LNCaP clone FGC (cell line): ENCODE data around the gene ALMS1.
"Not testable (repeated sequence)": the region's sequence is repeated elsewhere in the genome, so short reads cannot be mapped to it uniquely, and the experiment has no call there.

Experiments
- DNase-seq: peaks from one replicate; pipeline ENCODE4 v3.0.0-alpha.2; 2011; ENCODE audit warnings: low read depth
- H3K4me3 ChIP-seq: 2 replicates; pipeline ENCODE4 v1.5.1; 2011; ENCODE audit warnings: mild to moderate bottlenecking, low read depth, low read length, control low read depth
- TF ChIP-seq, protein P1 (sequence below): IDR thresholded peaks from 2 replicates; pipeline ENCODE4 v1.5.1; 2012; ENCODE audit warnings: mild to moderate bottlenecking; ENCODE audit not compliant: control insufficient read depth, insufficient read depth; ENCODE audit errors: extremely low read depth

ALMS1 gene, protein sequence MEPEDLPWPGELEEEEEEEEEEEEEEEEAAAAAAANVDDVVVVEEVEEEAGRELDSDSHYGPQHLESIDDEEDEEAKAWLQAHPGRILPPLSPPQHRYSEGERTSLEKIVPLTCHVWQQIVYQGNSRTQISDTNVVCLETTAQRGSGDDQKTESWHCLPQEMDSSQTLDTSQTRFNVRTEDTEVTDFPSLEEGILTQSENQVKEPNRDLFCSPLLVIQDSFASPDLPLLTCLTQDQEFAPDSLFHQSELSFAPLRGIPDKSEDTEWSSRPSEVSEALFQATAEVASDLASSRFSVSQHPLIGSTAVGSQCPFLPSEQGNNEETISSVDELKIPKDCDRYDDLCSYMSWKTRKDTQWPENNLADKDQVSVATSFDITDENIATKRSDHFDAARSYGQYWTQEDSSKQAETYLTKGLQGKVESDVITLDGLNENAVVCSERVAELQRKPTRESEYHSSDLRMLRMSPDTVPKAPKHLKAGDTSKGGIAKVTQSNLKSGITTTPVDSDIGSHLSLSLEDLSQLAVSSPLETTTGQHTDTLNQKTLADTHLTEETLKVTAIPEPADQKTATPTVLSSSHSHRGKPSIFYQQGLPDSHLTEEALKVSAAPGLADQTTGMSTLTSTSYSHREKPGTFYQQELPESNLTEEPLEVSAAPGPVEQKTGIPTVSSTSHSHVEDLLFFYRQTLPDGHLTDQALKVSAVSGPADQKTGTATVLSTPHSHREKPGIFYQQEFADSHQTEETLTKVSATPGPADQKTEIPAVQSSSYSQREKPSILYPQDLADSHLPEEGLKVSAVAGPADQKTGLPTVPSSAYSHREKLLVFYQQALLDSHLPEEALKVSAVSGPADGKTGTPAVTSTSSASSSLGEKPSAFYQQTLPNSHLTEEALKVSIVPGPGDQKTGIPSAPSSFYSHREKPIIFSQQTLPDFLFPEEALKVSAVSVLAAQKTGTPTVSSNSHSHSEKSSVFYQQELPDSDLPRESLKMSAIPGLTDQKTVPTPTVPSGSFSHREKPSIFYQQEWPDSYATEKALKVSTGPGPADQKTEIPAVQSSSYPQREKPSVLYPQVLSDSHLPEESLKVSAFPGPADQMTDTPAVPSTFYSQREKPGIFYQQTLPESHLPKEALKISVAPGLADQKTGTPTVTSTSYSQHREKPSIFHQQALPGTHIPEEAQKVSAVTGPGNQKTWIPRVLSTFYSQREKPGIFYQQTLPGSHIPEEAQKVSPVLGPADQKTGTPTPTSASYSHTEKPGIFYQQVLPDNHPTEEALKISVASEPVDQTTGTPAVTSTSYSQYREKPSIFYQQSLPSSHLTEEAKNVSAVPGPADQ (N-terminal part only)

DNA sequence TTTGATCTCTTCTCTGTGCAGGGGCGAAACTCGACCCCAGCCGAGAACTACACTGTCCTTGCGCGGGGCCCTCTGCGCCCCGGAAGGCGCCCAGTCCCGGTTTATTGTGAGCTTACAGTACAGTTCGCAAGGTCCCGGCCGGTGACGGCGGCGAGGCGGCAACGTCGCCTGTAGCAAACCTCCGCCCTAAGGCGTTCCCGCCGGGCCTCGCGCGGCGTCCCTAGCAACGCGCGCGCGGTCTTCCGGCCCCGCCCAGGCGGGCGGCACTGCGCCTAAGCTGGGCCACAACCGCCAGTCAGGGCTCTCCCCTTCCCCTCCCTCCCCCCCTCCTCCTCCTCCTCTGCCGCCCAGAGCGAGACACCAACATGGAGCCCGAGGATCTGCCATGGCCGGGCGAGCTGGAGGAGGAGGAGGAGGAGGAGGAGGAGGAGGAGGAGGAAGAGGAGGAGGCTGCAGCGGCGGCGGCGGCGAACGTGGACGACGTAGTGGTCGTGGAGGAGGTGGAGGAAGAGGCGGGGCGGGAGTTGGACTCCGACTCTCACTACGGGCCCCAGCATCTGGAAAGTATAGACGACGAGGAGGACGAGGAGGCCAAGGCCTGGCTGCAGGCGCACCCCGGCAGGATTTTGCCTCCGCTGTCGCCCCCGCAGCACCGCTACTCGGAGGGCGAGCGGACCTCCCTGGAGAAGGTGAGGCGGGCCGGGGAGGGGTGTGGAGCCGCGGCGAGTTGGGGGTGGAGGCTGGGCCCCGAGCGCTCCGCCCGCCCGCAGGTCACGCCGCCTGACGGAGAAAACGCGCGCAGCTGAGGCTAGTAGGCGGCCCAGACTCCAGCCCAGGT is at the start of gene ALMS1:
Gene ALMS1, plus strand, starts transcription at position 333 of the 838 bp plus-strand sequence. Its CDS starts 33 bp downstream, at position 366.
- H3K4me3 ChIP-seq: peak within 1 kb of the TSS; percentile 81
- TF ChIP-seq, protein P1, sequence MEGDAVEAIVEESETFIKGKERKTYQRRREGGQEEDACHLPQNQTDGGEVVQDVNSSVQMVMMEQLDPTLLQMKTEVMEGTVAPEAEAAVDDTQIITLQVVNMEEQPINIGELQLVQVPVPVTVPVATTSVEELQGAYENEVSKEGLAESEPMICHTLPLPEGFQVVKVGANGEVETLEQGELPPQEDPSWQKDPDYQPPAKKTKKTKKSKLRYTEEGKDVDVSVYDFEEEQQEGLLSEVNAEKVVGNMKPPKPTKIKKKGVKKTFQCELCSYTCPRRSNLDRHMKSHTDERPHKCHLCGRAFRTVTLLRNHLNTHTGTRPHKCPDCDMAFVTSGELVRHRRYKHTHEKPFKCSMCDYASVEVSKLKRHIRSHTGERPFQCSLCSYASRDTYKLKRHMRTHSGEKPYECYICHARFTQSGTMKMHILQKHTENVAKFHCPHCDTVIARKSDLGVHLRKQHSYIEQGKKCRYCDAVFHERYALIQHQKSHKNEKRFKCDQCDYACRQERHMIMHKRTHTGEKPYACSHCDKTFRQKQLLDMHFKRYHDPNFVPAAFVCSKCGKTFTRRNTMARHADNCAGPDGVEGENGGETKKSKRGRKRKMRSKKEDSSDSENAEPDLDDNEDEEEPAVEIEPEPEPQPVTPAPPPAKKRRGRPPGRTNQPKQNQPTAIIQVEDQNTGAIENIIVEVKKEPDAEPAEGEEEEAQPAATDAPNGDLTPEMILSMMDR: peak; percentile 16; the same call in 1 of the 2 replicates
- peak; percentile 48 for DNase-seq

DNA sequence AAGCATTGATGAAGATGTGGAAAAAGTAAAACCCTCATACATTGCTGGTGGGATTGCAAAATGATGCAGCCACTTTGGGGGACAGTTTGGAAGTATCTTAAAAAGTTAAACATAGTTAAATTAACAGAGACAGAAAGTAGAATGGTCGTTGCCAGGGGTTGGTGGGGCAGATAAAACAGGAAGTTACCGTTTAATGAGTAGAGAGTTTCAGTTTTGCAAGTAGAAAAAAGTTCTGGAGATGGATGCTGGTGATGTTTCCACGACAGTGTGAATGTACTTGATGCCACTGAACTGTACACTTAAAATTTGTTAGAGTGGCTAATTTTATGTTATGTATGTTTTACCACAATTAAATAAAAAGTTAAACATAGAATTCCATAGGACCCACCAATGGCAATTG is 47.8 kb upstream of the ALMS1 start:
- TF ChIP-seq, protein P1: no peak
- H3K4me3 ChIP-seq: no peak overlapping the region
- no peak for DNase-seq

DNA sequence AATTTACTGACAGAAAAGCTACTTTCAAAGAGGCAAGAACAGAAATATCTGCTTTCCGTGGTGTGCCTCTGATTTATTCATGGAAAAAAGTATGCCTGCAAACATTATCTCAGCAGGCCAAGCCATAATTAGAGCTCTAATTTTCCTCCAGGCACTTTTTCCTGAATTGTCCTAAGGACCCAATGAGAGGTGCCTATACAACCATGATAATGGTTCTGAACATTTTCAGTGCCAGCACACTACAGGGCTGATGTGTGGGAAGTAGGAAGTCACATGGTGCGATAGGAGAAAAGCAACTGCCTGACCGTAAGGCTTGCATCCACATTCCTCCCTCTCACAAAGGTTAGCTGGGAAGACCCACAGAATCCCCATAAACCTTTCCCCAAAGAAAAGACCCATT is 46.4 kb upstream of the ALMS1 start:
- TF ChIP-seq, protein P1: no peak
- no peak overlapping the region for H3K4me3 ChIP-seq
- DNase-seq: no peak

DNA sequence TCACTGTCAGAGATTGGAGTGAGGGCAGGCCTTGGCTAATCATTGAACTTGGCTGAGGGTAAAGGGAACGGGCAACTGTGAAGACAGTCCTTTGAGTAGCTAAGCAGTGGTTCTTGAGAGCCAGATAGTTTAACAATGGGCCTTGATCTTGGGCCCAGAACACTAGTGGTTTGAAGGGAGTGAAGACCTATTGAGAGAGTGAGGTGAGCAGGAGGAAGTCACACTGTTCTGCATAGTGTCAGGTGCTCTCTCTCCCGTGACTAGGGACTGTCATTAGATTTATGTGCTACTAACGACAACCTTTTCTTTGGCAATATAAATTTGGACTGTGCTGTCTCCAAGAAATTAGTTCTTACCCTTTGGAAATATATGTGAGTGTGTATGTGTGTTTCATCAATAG is 44.6 kb upstream of the ALMS1 start:
- H3K4me3 ChIP-seq: no peak overlapping the region
- TF ChIP-seq, protein P1: no peak
- no peak for DNase-seq

DNA sequence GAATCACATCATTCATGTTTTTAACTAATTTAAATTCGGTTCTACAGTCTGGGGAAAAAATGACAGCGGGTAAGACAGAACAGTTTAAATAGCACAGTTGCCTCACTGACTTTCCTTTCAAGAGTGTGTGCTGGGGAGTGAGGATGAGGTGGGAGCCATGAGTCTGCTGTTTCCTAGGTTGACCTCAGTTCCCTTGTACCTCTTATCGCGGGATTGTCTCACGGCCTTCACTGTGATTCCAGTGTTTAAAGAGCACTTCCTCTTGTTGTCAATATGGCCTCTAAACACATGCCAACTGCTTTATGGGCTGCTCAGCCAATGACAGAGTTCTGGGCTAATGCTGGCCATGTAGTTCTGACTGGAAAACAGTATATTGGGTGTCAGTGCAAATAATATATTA is 41.6 kb upstream of the ALMS1 start:
- TF ChIP-seq, protein P1: no peak
- no peak overlapping the region for H3K4me3 ChIP-seq
- no peak for DNase-seq

DNA sequence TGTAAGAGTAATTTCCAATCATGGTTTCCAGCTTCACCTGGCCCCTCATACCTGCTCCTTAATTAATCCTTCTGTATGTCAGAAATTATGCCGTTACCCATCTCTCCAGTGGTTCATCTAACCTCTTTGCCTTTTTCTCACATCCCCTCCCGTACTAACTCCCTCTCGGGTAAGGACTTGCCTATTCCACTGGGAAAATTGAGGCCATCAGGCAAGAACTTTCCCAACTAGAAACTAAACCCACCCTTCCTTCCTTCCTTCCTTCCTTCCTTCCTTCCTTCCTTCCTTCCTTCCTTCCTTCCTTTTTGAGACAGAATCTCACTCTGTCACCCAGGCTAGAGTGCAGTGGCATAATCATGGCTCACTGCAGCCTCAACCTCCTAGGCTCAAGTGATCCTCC is 40.9 kb upstream of the ALMS1 start:
- DNase-seq, H3K4me3 ChIP-seq: not testable (repeated sequence)
